Peyer's patch (tissue), 4 donors: ENCODE data around the gene KIRREL3.

Source experiments
- CTCF ChIP-seq, 6 experiments: fragments of 450-650 bp in 4 of 6; fragments of 200-600 bp in 2 of 6; sonication (generic) in 1 of 6; IDR thresholded peaks; one replicate each; pipeline ENCODE4 v1.5.1; 2017 to 2019; ENCODE audit warnings: antibody characterized with exemption in 6 of 6, mild to moderate bottlenecking in 3 of 6, moderate library complexity in 1 of 6
- POLR2A ChIP-seq, 2 donors: fragments of 450-650 bp; IDR thresholded peaks; one replicate each; pipeline ENCODE4 v1.5.1; 2017; ENCODE audit warnings: antibody characterized with exemption in 2 of 2, mild to moderate bottlenecking in 2 of 2, moderate library complexity in 2 of 2

GRCh38 chr11:126483621-126484195 is 516.9 kb downstream of the KIRREL3 start:
- TF ChIP-seq CTCF (IDR thresholded peaks at IDR 0.05) (no peak), POLR2A (IDR thresholded peaks at IDR 0.05) (no peak)
